NCI-H526 treated with DMSO at 0.1 percent for 48 hours (cell line): ENCODE measurements around the gene FBXO48.
"Not testable (repeated sequence)": the region's sequence is repeated elsewhere in the genome, so short reads cannot be mapped to it uniquely, and the experiment has no call there.

Experiments used
- DNase-seq: peaks from one replicate; lab custom pipeline; 2025; lab: John Stamatoyannopoulos, UW

The FBXO48 gene, protein sequence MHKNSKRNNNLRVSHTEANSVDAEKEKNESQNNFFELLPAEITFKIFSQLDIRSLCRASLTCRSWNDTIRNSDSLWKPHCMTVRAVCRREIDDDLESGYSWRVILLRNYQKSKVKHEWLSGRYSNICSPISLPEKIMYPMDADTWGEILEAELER

DNA sequence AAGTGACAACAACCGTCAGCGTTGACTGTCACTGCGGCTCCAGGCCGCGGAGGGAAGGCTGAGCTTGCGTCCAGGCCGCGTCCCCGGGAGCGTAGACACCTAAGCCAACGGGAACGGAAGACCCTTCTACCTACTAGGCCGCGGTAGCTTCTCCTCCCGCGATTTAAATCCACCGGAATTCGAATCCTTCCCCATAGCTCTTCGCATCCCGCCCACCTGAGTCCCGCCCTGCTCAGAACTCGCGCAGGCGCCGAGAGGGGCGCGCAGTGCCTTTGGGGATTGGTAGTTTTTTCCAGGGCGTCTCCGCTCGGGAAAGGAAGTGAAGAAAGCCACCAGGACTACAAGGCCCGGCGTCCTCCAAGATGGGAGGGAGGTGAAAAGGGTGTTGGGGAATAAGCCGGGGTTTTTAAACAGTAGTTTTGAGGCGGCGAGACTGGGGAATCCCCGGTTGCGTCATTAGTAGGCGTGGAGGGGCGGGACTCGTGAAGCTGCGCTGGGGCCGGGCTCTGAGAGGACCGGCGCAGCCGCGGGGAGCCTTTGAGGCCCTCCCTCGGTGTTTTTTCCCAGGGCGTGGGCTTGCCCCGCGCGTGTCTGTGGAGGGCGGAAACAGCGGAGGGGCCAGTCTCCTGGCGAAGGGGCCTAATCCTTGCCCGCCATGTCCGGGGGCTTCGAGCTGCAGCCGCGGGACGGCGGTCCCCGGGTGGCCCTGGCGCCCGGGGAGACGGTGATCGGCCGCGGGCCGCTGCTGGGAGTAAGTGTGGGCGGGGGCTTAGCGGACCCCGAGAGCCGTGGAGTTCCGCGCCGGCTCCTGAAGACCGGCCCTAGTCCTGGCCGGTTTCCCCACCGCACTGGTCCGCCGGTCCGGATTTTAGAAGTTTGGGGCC, at the start of gene FBXO48, which contains the start of gene APLF:
Gene FBXO48, minus strand, starts transcription at position 218 of the 884 bp plus-strand sequence. CDS start 2,149 bp downstream, outside the sequence.
Gene APLF, plus strand, starts transcription at position 509 of the 884 bp plus-strand sequence. Its CDS starts 147 bp downstream, at position 656.
- DNase-seq = peak; percentile 96

DNA sequence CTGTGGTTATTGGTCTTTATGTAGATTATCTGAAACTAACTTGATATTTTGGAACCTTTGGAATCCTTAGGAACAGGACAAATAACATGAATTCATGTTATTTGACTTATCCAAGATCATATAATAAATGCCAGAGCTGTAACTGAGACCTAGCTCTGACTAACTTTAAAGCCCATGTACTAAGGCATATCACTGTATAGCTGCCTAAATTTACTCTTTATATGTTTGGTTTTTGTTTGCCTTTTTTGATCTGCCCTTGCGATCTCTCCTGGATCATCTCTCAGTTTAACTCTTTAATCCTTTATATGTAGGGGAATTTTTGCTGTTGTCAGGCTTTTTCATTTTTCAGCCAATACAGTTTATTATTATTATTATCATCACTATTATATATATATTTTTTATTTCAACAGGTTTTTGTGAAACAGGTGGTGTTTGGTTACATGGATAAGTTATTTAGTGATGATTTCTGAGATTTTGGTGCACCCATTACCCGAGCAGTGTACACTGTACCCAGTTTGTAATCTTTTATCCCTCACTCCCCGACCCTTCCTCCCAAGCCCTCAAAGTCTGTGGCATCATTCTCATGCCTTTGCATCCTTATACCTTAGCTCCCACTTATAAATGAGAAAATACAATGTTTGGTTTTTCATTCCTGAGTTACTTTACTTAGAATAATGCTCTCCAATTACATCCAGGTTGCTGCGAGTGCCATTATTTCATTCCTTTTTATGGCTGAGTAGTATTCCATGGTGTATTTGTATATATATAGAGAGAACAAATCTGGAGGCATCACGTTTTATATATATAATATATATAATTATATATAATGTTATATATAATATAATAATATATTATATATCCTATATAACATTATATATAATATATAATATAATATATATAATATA, 49.2 kb upstream of the FBXO48 start:
- DNase-seq = no peak

DNA sequence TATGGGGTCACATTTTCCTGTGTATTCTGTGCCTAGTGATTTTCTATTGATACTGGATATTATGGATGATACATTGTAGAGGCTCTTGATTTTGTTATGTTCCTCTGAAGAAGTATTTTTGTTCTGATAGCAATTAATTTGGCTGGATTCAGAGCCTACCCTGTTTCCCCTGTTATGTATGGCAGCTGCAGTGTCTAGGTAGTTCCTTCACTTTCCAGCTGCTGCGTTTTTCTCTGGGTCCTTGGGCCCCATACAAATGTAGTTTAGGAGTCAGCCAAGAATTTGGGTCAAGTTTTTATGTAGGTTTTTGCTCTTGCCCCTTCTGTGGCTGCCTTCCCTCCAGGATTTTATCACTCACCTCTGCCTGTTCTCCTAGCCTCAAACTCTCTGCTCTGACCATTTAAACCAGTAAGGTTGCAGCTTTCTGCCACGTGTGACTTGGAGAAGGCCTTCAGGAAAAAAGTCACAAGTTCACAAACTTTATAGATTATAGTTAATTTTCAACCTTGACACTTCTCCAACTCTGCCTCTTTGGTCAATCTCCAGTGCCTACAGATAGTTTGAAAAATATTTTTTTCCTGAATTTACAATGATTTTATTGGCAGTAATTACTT, 47.3 kb upstream of the FBXO48 start:
- DNase-seq = no peak

DNA sequence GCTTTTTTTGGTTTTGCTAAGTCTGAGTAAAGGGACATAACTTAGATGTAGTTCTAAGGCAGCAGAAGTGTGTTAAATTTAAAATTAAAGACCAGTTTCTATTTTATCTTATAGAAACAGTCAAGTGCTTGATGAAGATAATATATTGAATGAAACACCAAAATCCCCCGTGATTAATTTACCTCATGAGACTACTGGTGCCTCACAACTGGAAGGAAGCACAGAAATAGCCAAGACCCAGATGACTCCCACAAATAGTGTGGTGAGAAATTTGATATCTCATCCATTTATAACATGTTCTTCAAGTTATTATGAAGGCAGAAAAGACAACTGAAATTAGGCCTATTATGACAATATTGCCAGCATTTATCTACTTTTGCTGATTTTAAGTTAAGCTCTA, 45.9 kb upstream of the FBXO48 start:
- no peak for DNase-seq

DNA sequence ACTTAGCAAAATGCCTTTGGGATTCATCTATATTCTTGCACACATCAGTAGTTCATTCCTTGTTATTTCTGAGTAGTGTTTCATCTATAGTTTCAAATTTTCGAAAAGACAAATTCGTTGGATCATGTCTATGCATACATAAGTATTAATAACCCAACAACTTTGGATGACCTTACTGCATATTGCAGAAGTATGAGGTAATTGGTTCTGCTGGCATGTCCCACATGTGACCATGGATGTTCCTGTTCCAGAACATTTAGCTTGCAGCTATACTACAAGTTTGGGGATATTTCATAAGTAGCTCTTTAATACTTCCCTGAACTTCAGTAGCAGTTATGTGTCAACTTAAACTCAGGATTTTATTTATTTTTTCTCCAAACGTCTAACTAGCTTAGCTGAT, 45.2 kb upstream of the FBXO48 start:
- no peak for DNase-seq

DNA sequence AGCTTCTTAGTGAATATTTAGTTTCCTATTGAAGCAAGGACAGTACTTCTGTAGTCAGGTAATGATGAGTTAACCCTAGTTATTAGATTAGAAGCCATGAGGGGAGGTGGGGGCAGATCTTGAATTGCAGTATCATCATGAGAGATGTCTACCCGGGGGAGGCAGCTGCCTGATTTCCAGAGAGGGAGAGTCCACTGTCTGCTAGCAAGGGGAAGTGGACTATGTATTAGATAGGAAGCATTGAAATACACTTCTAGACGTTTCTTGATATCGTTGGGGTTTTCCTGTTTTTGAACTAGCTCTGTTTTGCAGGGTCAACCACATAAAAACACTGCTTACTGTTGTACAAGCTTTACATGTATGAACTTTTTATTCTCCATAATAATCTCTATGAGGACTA, 39.1 kb upstream of the FBXO48 start:
- no peak for DNase-seq

DNA sequence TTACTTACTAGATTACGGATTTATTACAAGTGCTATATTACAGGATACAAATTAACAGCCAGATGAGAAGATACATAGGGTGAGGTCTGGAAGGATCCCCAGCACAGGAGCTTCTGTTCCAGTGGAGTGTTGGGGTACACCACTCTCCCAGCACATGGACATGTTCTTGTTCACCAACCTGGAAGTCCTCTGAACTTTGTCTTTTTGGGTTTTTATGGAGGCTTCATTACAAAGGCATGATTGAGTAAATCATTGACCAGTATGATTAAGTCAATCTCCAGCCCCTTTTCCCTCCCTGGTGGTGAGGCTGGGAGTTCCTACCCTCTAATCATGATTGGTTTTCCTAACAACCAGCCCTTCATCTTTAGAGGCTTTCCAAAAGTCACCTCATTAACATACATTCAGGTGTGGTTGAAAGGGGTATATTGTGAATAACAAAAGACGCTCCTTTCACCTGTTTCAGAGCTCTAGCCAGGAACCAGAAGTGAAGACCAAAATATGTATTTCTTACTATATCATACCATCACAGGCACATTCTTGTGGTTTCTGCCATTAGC, 38.6 kb upstream of the FBXO48 start:
- no peak for DNase-seq

DNA sequence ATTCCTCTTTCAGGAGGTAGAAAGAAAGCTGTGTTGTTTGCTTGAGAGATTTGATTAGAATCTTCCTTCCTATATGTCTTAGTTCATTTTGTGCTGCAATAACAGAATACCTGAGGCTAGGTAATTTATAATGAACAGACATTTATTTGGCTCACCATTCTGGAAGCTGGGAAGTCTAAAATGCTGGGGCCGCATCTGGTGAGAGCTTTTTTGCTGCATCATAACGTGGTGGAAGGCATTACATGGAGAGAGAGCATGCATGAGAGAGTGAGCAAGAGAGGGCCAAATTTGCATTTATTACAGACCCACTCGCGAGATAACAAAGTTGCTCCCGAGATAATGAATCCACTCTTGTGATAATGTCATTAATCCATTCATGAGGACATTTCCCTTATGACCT, 34.7 kb upstream of the FBXO48 start:
- DNase-seq = no peak

DNA sequence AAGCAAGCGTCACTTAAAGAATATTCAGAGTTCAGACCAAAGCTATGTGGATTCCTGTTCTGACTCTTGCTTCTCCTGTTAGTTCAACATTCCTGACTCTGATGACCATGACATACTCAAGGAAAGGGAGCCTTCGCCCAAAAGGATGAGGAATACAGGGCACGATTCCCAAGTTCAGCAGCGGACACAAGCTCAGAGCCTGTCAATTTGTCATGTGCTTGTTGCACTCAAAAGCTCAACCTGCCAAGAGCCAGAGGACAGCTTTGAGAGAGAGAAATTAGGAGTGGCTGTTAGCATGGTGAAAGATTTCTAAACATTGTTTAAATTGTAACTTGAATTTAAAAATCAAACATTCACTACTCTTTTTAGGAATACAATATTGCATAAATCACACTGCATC, 33.6 kb upstream of the FBXO48 start:
- DNase-seq = no peak

DNA sequence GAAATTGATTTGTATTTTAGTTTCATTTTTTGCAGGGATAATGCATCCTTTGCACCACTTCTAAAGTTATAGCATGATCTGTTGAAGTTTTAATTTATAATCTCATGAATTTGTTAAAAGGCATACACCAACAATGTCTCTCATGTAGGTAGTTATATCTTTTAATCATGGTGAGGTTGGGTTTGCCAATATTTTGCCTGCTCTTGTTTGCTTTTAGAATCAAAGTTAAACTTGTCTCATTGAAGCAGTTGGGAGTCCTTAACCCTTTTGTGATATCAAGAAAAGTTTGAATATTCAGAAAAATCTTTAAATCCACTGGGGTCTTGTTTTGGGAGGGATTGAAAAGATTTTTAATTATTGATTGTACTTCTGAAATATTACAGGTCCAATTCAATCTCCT, 32.0 kb upstream of the FBXO48 start:
- DNase-seq = no peak

DNA sequence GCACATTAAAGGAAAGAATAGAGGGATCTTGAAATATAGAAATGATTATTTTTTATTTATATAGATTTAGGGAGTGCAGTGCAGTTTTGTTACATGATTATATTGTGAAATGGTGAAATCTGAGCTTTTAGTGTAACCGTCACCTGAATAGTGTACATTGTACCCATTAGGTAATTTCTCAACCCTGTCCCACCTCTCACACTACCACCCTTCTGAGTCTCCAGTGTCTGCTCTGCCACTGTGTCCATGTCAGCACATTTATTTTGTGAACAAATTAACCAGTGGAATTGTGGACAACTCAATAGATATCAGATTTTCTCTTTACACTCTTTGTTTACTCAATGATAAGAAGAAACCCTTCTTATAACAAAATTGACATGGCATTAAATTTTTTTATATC, 24.5 kb upstream of the FBXO48 start:
- DNase-seq = no peak

DNA sequence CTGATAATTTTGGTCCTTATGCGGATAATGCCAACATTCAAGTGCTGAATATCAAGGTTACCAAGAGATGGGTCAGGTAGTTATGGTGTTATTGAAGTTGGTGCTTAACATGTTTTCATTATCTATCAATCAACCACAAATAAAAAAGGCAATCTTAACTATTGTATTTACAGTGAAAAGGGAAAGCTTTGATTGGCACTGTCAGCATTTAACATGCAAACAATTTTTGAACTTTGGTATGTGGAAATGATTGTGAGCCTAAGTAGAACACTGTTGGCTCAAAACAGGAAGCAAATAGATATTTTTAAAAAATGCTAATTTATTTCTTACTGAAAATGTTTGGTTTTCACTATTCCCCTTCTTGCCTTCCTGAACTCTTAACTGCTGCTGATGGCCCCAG, 22.2 kb upstream of the FBXO48 start:
- no peak for DNase-seq

DNA sequence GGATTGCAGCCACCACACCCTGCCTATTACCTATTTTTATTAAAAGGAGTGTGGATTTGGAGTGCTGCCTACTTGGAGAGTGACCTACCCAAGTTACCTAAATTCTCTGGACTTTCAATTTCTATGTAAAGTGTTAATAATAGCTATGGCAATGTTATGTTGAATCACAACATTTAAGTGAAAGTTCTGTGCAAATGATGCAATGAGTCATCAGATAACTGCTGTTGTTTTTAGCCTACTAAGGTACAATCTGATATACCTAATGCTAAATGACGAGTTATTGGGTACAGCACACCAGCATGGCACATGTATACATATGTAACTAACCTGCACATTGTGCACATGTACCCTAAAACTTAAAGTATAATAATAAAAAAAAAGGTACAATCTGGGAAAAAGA, 21.5 kb upstream of the FBXO48 start:
- not testable (repeated sequence) for DNase-seq

DNA sequence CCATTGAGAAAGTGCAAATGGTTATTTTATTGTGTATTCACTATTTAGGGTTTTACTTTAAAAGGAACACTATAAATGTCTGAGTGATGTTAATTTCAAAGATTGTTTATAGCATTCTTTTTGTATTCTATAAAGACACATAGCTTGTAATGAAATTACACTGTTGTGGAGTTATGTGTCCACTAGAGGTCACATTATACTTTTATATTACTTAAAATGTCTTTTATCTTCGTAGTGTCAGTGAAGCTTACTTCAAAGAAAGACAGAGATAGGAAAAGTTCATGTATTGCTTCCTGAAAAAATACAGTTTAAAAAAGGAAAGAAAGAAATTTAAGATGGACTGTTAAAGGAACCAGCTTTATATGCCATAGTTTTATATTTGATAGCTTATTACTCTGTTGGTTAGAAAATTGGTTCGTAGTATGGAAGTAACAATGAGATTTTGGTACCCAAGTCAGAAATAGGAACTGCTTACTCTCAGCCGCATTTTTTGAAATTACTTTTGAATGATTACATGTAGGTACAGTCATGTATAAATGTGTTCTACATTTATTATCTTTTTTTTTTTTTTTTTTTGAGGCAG, 20.8 kb upstream of the FBXO48 start:
- peak; percentile 25 for DNase-seq

DNA sequence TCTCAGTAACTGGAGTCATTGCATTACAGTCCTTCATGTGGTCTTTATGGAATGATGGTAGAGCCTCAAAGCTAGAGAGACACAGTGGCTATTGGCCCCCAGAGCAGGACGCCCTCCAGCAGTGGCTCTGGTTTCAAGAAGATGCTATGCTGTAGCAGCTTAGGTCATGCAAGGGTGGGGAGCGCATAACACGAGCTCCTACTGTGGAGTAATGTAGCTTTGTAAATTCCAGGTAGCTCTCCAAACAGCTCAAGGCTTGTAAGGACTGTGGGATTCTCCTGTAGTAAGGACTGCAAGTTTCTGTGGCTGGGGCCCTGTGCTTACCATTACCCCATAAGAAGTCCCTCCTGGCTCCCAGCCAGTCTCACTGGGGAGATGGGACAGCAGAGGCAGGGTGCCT, 15.9 kb upstream of the FBXO48 start:
- DNase-seq = no peak

DNA sequence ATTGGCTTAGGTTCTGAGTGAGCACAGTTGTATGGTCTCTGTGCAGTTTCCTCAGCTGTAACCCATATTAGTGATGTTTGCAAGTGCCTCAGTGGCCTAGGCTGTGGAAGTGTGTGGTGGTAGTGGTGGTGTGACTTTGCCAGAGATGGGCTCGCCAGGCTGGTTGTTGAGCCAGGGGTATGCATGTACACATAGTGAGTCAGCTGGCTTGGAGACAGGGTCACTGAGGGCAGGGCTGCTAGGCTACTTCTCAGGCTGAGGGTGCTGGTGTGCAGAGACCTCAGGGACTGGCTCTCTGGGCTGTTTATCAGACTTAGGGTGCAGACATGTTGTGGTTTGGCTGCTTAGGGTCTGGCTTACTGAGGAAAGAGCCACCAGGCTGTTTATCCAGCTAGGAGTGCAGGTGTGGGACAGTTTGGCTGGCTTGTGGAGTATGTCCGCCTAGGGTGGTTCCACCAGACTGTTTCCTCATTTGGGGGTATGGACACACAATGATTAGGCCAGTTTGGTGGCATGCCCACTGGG, 15.3 kb upstream of the FBXO48 start:
- no peak for DNase-seq

DNA sequence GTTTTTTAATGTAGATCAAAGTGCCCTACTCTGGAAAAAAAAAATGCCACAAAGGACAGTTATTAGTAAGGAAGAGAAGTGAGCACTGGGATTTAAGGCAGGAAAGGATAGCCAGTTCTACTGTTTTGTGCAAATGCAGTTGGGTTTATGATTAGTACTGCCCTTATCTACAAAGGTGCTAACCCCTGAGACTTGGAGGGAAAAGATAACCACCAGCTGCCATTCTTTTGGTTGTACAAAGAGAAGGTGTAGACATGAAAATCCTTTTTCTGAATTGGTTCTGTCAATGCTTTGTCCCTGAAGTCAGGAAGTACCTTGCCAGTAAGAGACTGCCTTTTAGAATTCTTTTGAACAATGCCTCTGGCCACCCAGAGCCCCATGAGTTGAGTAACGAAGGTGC, 11.6 kb upstream of the FBXO48 start:
- no peak for DNase-seq

DNA sequence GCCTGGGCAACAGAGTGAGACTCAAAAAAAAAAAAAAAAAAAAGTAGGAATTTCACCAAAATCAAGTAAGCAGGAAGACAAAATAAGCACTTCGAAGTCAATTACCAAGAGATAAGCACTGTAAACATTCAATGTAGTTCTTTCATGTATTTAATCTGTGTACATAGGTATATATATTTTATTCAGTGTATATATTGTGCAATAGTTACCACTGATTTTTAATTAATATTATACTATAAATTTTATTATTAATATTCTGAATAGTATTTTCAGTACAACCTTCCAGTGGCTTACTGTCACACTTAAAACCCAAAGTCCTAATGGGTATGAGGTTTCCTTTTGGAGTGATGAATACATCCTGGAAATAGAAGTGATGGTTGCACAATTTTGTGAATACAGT, 9.4 kb upstream of the FBXO48 start:
- DNase-seq = no peak

DNA sequence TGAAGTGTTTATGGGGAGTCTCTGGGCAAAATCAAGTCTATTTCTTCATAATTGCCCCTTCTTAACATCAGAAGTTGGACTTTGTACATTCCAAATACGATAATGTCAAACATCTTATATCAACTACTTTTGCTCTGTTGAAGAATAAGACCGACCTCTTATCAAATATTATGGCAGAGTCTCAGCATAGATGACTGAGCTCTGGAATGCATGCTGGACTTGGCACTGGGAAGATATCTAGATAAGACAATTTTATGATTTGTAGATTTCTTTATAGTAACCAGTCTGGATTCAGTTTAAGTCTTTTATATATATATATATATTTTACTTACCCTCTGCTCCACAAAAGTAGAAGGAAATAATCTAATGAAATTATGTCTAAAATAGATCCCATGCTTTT, 8.5 kb upstream of the FBXO48 start:
- DNase-seq = no peak

DNA sequence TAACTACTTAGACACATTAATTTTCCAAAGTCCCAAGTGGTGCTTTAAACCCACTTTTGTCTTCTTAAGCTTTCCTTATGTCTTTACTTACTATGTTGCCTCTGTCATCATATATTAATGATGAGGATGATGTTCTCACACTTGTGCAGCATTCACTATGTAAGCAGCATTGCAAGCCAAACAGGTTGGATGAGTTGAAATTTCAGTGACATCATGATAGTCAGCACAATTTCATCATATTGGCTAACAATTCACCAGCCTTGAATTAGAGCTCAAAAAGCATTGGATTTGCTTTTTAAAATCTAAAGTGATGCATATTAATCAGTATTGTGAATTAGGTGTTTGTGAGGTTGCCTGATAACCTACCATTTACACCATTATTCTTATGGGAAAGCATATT, 8.0 kb upstream of the FBXO48 start:
- no peak for DNase-seq

DNA sequence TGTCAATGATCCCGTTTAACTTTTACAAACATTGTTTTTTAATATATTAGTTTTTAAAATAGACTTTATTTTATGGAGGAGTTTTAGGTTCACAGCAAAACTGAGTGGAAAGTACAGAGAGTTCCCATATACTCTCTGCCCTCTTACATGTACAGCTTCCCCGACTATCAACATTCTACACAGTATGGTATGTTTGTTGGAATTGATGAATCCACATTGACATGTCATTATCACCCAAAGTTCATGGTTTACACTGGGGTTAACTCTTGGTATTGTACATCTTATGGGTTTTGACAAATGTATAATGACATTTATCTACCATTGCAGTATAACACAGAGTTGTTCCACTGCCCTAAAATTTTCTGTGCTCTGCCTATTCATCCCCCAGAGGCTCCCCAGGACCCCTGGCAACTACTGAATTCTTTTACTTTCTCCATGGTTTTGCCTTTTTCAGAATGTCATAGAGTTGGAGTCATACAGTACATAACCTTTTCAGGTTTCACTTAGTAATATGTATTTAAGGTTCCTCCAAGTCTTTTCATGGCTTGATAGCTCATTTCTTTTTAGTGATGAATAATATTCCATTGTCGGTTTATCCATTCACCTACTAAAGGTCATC, 5.8 kb upstream of the FBXO48 start:
- no peak for DNase-seq
